DND-41 (cell line): ENCODE measurements around the gene ZNF304.

Experiments used
- EZH2 ChIP-seq: IDR thresholded peaks from 3 replicates; pipeline ENCODE4 v1.6.1; 2012; ENCODE audit warnings: borderline replicate concordance, low read depth, mild to moderate bottlenecking, moderate library complexity, low read length, inconsistent platforms; ENCODE audit not compliant: severe bottlenecking
- TF ChIP-seq, protein P1 (sequence below): IDR thresholded peaks from 2 replicates; pipeline ENCODE4 v1.5.1; 2012; ENCODE audit warnings: borderline replicate concordance, low read length, moderate library complexity, mild to moderate bottlenecking; ENCODE audit not compliant: poor library complexity, severe bottlenecking; ENCODE audit errors: extremely low read depth

DNA sequence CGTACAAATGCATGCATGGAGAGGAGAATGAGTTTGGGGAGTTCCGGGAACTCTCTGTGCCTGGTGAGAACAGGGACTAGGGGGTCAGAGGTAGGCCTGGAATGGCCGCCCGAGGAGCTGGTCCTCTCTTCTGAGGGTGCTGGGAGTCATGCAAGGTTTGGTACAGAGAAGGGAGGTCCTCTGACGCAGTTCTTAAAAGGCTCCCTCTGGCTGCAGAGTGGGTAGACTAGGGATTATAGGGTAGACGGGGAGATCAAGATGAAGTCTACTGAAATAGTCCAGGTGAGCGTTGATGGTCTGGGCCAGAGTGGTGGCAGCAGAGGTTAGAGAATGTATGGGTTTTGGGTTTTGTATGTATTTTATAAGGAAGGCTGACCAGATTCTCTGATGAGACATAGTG, 796 bp downstream of the ZNF304 start:
- TF ChIP-seq, protein P1, sequence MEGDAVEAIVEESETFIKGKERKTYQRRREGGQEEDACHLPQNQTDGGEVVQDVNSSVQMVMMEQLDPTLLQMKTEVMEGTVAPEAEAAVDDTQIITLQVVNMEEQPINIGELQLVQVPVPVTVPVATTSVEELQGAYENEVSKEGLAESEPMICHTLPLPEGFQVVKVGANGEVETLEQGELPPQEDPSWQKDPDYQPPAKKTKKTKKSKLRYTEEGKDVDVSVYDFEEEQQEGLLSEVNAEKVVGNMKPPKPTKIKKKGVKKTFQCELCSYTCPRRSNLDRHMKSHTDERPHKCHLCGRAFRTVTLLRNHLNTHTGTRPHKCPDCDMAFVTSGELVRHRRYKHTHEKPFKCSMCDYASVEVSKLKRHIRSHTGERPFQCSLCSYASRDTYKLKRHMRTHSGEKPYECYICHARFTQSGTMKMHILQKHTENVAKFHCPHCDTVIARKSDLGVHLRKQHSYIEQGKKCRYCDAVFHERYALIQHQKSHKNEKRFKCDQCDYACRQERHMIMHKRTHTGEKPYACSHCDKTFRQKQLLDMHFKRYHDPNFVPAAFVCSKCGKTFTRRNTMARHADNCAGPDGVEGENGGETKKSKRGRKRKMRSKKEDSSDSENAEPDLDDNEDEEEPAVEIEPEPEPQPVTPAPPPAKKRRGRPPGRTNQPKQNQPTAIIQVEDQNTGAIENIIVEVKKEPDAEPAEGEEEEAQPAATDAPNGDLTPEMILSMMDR = no peak
- TF ChIP-seq EZH2 = no peak
